ENCODE measurements around the gene MYRF.

The MYRF gene

GRCh38 chr11:61739413-61739812, 13.0 kb upstream of the MYRF start:
- no peak for DNase-seq (ENCODE audit: low spot score)

GRCh38 chr11:61739966-61740365, 12.5 kb upstream of the MYRF start:
- no peak for DNase-seq (ENCODE audit: low spot score)

- DNase-seq (ENCODE audit: low spot score), result no peak
These were observed 10.0 kb upstream of the MYRF start for GRCh38 chr11:61742391-61742790.

GRCh38 chr11:61743486-61744095, 8.8 kb upstream of the MYRF start:
- no peak for DNase-seq (ENCODE audit: low spot score)

GRCh38 chr11:61744181-61744580, 8.3 kb upstream of the MYRF start:
- no peak for DNase-seq (ENCODE audit: low spot score)

GRCh38 chr11:61744609-61745156, 7.8 kb upstream of the MYRF start:
- no peak for DNase-seq (ENCODE audit: low spot score)

- DNase-seq (ENCODE audit: low spot score), result no peak
These were observed 6.5 kb upstream of the MYRF start for GRCh38 chr11:61745781-61746441.

- no peak for DNase-seq (ENCODE audit: low spot score)
These were observed 5.8 kb upstream of the MYRF start for GRCh38 chr11:61746442-61747191.

- DNase-seq (ENCODE audit: low spot score), result peak; percentile 82
These were observed 5.1 kb upstream of the MYRF start for GRCh38 chr11:61747192-61747966.

- DNase-seq (ENCODE audit: low spot score), result no peak
These were observed 4.5 kb upstream of the MYRF start for GRCh38 chr11:61747967-61748285.

- peak; percentile 97 for DNase-seq (ENCODE audit: low spot score)
These were observed 2.7 kb upstream of the MYRF start for GRCh38 chr11:61749591-61750217.

GRCh38 chr11:61750631-61751273, 1.7 kb upstream of the MYRF start:
- no peak for DNase-seq (ENCODE audit: low spot score)

GRCh38 chr11:61751384-61751783, 1.1 kb upstream of the MYRF start:
- no peak for DNase-seq (ENCODE audit: low spot score)

GRCh38 chr11:61752925-61753521, 587 bp downstream of the MYRF start:
- no peak for DNase-seq (ENCODE audit: low spot score)

- no peak for DNase-seq (ENCODE audit: low spot score)
These were observed 1.2 kb downstream of the MYRF start for GRCh38 chr11:61753672-61754071.

- DNase-seq (ENCODE audit: low spot score), result no peak
These were observed 2.4 kb downstream of the MYRF start for GRCh38 chr11:61754534-61755482.

- DNase-seq (ENCODE audit: low spot score), result no peak
These were observed 3.7 kb downstream of the MYRF start for GRCh38 chr11:61756147-61756451.

GRCh38 chr11:61756452-61757212, 4.2 kb downstream of the MYRF start:
- no peak for DNase-seq (ENCODE audit: low spot score)

- peak; percentile 77 for DNase-seq (ENCODE audit: low spot score)
These were observed 4.9 kb downstream of the MYRF start for GRCh38 chr11:61757213-61757862.

All from putamen (tissue), 1 donor.